Osteocyte (in vitro differentiated cells): ENCODE measurements around the gene HTT-AS. TPM values are rescaled to one million over a fixed set of nuclear protein-coding genes. Genes with fewer than 3 reads are reported as not detected.

Experiments
- DNase-seq: peaks from one replicate; pipeline ENCODE4 v3.0.0; 2021; ENCODE audit warnings: mixed read lengths; ENCODE audit not compliant: unreplicated experiment; ENCODE audit errors: extremely low spot score
- H3K27ac Mint-ChIP-seq: one replicate; pipeline ENCODE4 v1.8.0; 2021; ENCODE audit warnings: mild to moderate bottlenecking, mixed read lengths; ENCODE audit not compliant: unreplicated experiment
- H3K27me3 Mint-ChIP-seq: one replicate; pipeline ENCODE4 v1.8.0; 2021; ENCODE audit warnings: mixed read lengths; ENCODE audit not compliant: unreplicated experiment
- H3K36me3 Mint-ChIP-seq: one replicate; pipeline ENCODE4 v1.8.0; 2021; ENCODE audit warnings: mixed read lengths; ENCODE audit not compliant: unreplicated experiment
- H3K4me1 Mint-ChIP-seq: one replicate; pipeline ENCODE4 v1.8.0; 2021; ENCODE audit warnings: mixed read lengths; ENCODE audit not compliant: unreplicated experiment
- H3K4me3 Mint-ChIP-seq: one replicate; pipeline ENCODE4 v1.8.0; 2021; ENCODE audit warnings: mild to moderate bottlenecking, moderate library complexity, mixed read lengths; ENCODE audit not compliant: unreplicated experiment
- H3K9me3 Mint-ChIP-seq: one replicate; pipeline ENCODE4 v1.8.0; 2021; ENCODE audit warnings: mixed read lengths; ENCODE audit not compliant: unreplicated experiment
- total RNA-seq: library from RNA; stranded (reverse); gene quantifications from 2 replicates; pipeline ENCODE4 v1.2.1, GENCODE V29; 2021
- TF ChIP-seq, protein P1 (sequence below): fragments of 200-600 bp; sonication (generic); IDR thresholded peaks from 2 replicates; pipeline ENCODE4 v1.5.0; 2021; ENCODE audit warnings: antibody characterized with exemption, mild to moderate bottlenecking, moderate library complexity

Gene HTT-AS
- total RNA-seq, 1 donor from 2014 or later = not detected

DNA sequence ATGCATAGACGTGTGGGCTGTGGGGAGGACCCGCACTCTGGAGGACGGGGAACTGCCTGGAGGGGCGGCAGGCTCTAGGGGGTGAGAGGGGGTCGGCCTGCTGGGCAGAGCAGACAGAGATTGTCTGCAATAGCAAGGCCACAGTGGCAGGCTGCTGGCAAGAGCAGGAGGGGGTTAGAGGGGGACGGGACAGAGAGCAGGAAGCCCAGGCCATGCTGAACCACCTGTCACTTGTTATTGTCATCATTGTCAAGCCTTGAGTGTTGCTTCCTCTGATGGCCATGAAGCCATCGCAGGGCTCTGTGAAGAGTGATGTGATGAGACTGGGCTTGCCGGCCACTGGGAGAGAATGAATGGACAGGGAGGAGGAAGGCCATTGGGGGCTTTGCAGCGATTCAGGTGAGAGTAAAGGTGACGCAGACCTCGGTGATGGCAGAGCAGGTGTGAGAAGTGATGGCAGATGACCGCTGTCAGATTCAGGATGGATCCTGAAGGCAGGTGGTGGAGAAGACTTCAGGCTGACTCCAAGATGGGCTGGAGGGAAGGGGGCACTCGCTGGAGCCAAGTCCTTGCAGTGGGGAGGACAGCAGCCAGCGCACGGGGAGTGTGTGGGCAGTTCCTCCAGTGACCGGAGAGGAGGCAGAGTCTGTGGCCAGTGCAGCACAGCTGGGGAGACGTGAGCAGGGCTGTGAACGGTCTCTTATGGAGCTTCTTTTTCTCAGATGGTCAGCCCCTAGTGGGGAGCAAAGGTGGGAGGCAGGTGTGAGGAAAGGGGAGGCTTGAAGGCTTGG is 43.6 kb downstream of the HTT-AS start:
- no peaks in the 10 kb centered on the region for H3K36me3 Mint-ChIP-seq
- H3K27ac Mint-ChIP-seq = no peak overlapping the region
- H3K27me3 Mint-ChIP-seq = peaks cover 6% of the 10 kb centered on the region
- H3K9me3 Mint-ChIP-seq = no peaks in the 10 kb centered on the region
- TF ChIP-seq, protein P1, sequence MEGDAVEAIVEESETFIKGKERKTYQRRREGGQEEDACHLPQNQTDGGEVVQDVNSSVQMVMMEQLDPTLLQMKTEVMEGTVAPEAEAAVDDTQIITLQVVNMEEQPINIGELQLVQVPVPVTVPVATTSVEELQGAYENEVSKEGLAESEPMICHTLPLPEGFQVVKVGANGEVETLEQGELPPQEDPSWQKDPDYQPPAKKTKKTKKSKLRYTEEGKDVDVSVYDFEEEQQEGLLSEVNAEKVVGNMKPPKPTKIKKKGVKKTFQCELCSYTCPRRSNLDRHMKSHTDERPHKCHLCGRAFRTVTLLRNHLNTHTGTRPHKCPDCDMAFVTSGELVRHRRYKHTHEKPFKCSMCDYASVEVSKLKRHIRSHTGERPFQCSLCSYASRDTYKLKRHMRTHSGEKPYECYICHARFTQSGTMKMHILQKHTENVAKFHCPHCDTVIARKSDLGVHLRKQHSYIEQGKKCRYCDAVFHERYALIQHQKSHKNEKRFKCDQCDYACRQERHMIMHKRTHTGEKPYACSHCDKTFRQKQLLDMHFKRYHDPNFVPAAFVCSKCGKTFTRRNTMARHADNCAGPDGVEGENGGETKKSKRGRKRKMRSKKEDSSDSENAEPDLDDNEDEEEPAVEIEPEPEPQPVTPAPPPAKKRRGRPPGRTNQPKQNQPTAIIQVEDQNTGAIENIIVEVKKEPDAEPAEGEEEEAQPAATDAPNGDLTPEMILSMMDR = no peak
- no peaks in the 10 kb centered on the region for H3K4me1 Mint-ChIP-seq
- no peak overlapping the region for H3K4me3 Mint-ChIP-seq
- DNase-seq = no peak

DNA sequence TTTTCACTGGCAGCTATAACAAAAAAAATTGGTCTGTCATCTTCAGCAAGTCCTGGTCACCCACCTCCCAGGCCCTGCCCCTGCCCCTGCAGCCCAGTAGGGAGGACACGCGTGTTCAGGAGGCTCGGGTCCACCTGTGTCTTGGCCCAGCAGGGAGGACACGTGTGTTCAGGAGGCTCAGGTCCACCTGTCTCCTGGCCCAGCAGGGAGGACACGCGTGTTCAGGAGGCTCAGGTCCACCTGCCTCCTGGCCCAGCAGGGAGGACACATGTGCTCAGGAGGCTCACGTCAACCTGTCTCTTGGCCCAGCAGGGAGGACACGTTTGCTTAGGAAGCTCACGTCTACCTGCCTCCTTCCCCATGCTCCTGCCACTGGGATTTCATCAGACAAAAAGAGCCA is 44.9 kb downstream of the HTT-AS start:
- Mint-ChIP-seq H3K27ac (no peak overlapping the region), H3K4me3 (no peak overlapping the region), H3K36me3 (no peaks in the 10 kb centered on the region), H3K4me1 (no peaks in the 10 kb centered on the region), H3K9me3 (no peaks in the 10 kb centered on the region), H3K27me3 (peaks cover 6% of the 10 kb centered on the region)
- no peak for DNase-seq
- TF ChIP-seq, protein P1 = no peak

DNA sequence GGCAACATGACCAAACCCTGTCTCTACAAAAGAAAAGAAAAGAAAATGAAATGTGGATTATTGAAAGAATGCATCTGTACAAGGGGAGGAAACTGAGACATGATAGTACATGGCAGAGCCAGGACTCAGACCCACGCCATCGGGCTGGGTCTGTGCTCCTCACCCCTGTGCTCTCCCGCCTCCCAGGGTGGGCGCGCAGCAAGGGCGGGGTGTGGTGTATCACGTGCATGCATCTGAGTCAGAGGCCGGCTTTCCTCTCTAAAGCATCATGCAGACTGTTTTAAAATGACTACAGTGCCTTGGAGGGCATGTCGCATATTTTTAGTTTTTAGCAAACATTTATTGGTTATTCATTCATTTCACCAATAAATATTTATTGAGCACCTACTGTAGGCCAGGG is 47.8 kb downstream of the HTT-AS start:
- no peaks in the 10 kb centered on the region for H3K36me3 Mint-ChIP-seq

DNA sequence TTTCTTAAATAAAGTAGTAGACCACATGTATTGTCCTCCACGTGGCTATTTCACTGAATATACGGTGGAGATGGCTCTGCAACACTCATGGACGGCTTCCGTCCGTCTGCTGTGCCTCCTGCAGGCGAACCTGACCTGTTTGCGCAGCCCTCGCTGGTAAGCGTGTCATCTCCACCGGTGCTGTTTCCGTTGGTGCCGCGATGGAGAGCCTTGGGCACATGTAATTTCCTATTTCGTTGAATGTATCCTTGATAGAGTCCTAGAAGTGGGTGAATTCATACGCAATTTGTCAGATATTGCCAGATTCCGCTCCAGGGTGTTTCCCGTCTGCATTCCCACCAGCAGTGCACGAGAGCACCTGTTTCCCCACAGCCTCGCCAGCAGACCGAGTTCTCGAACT is 48.5 kb downstream of the HTT-AS start:
- TF ChIP-seq, protein P1 = no peak
- no peaks in the 10 kb centered on the region for H3K36me3 Mint-ChIP-seq
- H3K4me3 Mint-ChIP-seq = no peak overlapping the region

More for the DNA sequence above, 47.8 kb downstream of the HTT-AS start:
- Mint-ChIP-seq H3K4me3 (no peak overlapping the region), H3K4me1 (no peaks in the 10 kb centered on the region), H3K27ac (no peak overlapping the region), H3K27me3 (peaks cover 3% of the 10 kb centered on the region), H3K9me3 (peaks cover 8% of the 10 kb centered on the region)
- no peak for DNase-seq
- TF ChIP-seq, protein P1 = no peak

DNA sequence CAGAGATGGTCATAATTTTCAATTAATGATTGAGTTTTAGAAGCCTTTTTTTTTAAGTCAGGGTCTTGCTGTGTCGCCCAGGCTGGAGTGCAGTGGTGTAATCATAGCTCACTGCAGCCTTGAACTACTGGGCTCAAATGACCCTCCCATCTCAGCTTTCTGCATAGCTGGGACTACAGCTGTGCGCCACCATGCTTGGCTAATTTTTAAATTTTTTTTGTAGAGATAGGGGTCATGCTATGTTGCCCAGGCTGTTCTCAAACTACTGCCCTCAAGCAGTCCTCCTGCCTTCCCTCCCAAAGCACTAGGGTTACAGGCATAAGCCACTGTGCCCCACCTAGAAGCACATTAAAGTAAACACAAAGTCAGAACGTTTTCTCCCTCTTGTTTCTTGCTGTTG is 51.7 kb downstream of the HTT-AS start:
- Mint-ChIP-seq H3K27ac (no peak overlapping the region), H3K9me3 (peaks cover 8% of the 10 kb centered on the region), H3K4me3 (no peak overlapping the region), H3K27me3 (peaks cover 7% of the 10 kb centered on the region), H3K4me1 (no peaks in the 10 kb centered on the region), H3K36me3 (no peaks in the 10 kb centered on the region)
- TF ChIP-seq, protein P1 = no peak
- DNase-seq = no peak

More for the DNA sequence above, 48.5 kb downstream of the HTT-AS start:
- no peak overlapping the region for H3K27ac Mint-ChIP-seq
- no peaks in the 10 kb centered on the region for H3K4me1 Mint-ChIP-seq
- H3K27me3 Mint-ChIP-seq = peaks cover 3% of the 10 kb centered on the region
- DNase-seq = no peak
- peaks cover 8% of the 10 kb centered on the region for H3K9me3 Mint-ChIP-seq
